H9 (cell line): ENCODE results near the gene DSC2. TPM values are rescaled to one million over a fixed set of nuclear protein-coding genes. Genes with fewer than 3 reads are reported as not detected.

Experiments used
- DNase-seq: peaks from one replicate; pipeline ENCODE4 v3.0.0-alpha.2; 2017
- H2AFZ ChIP-seq: one replicate; pipeline ENCODE4 v1.6.1; 2013; ENCODE audit warnings: mild to moderate bottlenecking, low read length, control low read depth, moderate library complexity
- H2AK5ac ChIP-seq: 2 replicates; pipeline ENCODE4 v1.6.1; 2013; ENCODE audit warnings: low read length, control low read depth, mixed read lengths; ENCODE audit not compliant: insufficient read length
- H2BK120ac ChIP-seq: one replicate; pipeline ENCODE4 v1.6.1; 2013; ENCODE audit warnings: low read depth, mild to moderate bottlenecking, low read length, control low read depth, inconsistent platforms; ENCODE audit not compliant: poor library complexity, severe bottlenecking
- H2BK12ac ChIP-seq: 2 replicates; pipeline ENCODE4 v1.6.1; 2013; ENCODE audit warnings: low read length, control low read depth, mixed read lengths, low read depth; ENCODE audit not compliant: insufficient read length
- H2BK15ac ChIP-seq: 2 replicates; pipeline ENCODE4 v1.6.1; 2013; ENCODE audit warnings: low read depth, low read length, control low read depth
- H2BK20ac ChIP-seq: one replicate; pipeline ENCODE4 v1.6.1; 2013; ENCODE audit warnings: low read depth, mild to moderate bottlenecking, low read length, control low read depth, inconsistent platforms; ENCODE audit not compliant: poor library complexity, severe bottlenecking
- H2BK5ac ChIP-seq: 2 replicates; pipeline ENCODE4 v1.6.1; 2013; ENCODE audit warnings: low read length, control low read depth, mixed read lengths; ENCODE audit not compliant: insufficient read length
- H3K14ac ChIP-seq: 2 replicates; pipeline ENCODE4 v1.6.1; 2013; ENCODE audit warnings: low read length, control low read depth; ENCODE audit not compliant: insufficient read depth
- H3K18ac ChIP-seq: 2 replicates; pipeline ENCODE4 v1.6.1; 2013; ENCODE audit warnings: low read depth, mild to moderate bottlenecking, mixed read lengths, low read length, control low read depth; ENCODE audit not compliant: insufficient read length
- H3K23ac ChIP-seq: 2 replicates; pipeline ENCODE4 v1.6.1; 2013; ENCODE audit warnings: low read length, control low read depth, mixed read lengths, low read depth; ENCODE audit not compliant: insufficient read length
- H3K23me2 ChIP-seq: 2 replicates; pipeline ENCODE4 v1.6.1; 2013; ENCODE audit warnings: low read depth, mild to moderate bottlenecking, mixed read lengths, low read length, control low read depth; ENCODE audit not compliant: insufficient read length, poor library complexity, severe bottlenecking
- H3K27ac ChIP-seq: 2 replicates; pipeline ENCODE4 v1.5.1; 2013; ENCODE audit warnings: low read length, control low read depth, mixed read lengths, low read depth; ENCODE audit not compliant: insufficient read length
- H3K27me3 ChIP-seq: 2 replicates; pipeline ENCODE4 v1.6.1; 2013; ENCODE audit warnings: low read length, control low read depth, inconsistent platforms; ENCODE audit not compliant: insufficient read depth
- H3K4ac ChIP-seq: 2 replicates; pipeline ENCODE4 v1.6.1; 2013; ENCODE audit warnings: low read depth, mild to moderate bottlenecking, control low read depth, inconsistent platforms, low read length, moderate library complexity
- H3K4me1 ChIP-seq: 2 replicates; pipeline ENCODE4 v1.6.1; 2013; ENCODE audit warnings: low read length, control low read depth, inconsistent platforms; ENCODE audit not compliant: insufficient read depth
- H3K4me2 ChIP-seq: 2 replicates; pipeline ENCODE4 v1.6.1; 2013; ENCODE audit warnings: low read length, control low read depth, mixed read lengths; ENCODE audit not compliant: insufficient read length, insufficient read depth
- H3K56ac ChIP-seq: 2 replicates; pipeline ENCODE4 v1.6.1; 2013; ENCODE audit warnings: low read depth, mild to moderate bottlenecking, mixed read lengths, low read length, control low read depth; ENCODE audit not compliant: insufficient read length
- H3K79me1 ChIP-seq: 2 replicates; pipeline ENCODE4 v1.6.1; 2013; ENCODE audit warnings: low read depth, mild to moderate bottlenecking, moderate library complexity, low read length, control low read depth, inconsistent platforms; ENCODE audit not compliant: insufficient read depth, poor library complexity, severe bottlenecking
- H3K79me2 ChIP-seq: 2 replicates; pipeline ENCODE4 v1.6.1; 2013; ENCODE audit warnings: low read length, control low read depth, inconsistent platforms; ENCODE audit not compliant: insufficient read depth
- H3K9ac ChIP-seq: 2 replicates; pipeline ENCODE4 v1.6.1; 2013; ENCODE audit warnings: low read length, control low read depth, mixed read lengths; ENCODE audit not compliant: insufficient read length; ENCODE audit errors: extremely low read depth
- H3K9me3 ChIP-seq: one replicate; pipeline ENCODE4 v1.6.1; 2013; ENCODE audit warnings: low read depth, low read length, inconsistent platforms; ENCODE audit not compliant: control insufficient read depth
- H3T11ph ChIP-seq: one replicate; pipeline ENCODE4 v1.6.1; 2013; ENCODE audit warnings: mild to moderate bottlenecking, low read length, control low read depth, inconsistent platforms
- H4K20me1 ChIP-seq: one replicate; pipeline ENCODE4 v1.6.1; 2013; ENCODE audit not compliant: control insufficient read depth, insufficient read length, insufficient read depth
- H4K5ac ChIP-seq: 2 replicates; pipeline ENCODE4 v1.6.1; 2013; ENCODE audit warnings: low read depth, mild to moderate bottlenecking, mixed read lengths, low read length, control low read depth; ENCODE audit not compliant: insufficient read length
- H4K8ac ChIP-seq: replicated peaks from 2 replicates; pipeline ENCODE4 v1.6.1; 2013; ENCODE audit warnings: low read length, control low read depth, mixed read lengths, low read depth; ENCODE audit not compliant: insufficient read length
- H4K91ac ChIP-seq: 2 replicates; pipeline ENCODE4 v1.6.1; 2013; ENCODE audit warnings: low read depth, mild to moderate bottlenecking, moderate library complexity, mixed read lengths, low read length, control low read depth; ENCODE audit not compliant: insufficient read length
- H3K27ac Mint-ChIP-seq, 3 experiments: 2 replicates in 2 of 3; 3 replicates in 1 of 3; pipeline ENCODE4 v1.8.0; 2020 to 2021; ENCODE audit warnings: mixed read lengths in 3 of 3, mild to moderate bottlenecking in 1 of 3, moderate library complexity in 1 of 3
- H3K27me3 Mint-ChIP-seq: 2 replicates; pipeline ENCODE4 v1.8.0; 2021; ENCODE audit warnings: low read depth, mild to moderate bottlenecking, moderate library complexity, mixed read lengths
- H3K36me3 Mint-ChIP-seq, 3 experiments: 2 replicates in 2 of 3; 3 replicates in 1 of 3; pipeline ENCODE4 v1.8.0; 2020 to 2021; ENCODE audit warnings: low read depth in 3 of 3, mixed read lengths in 3 of 3; ENCODE audit not compliant: insufficient read depth in 1 of 3
- H3K4me1 Mint-ChIP-seq, 2 experiments: 2 replicates each; pipeline ENCODE4 v1.8.0; 2020; ENCODE audit warnings: mixed read lengths in 2 of 2
- H3K4me3 Mint-ChIP-seq, 2 experiments: 2 replicates in 1 of 2; 3 replicates in 1 of 2; pipeline ENCODE4 v1.8.0; 2020 to 2021; ENCODE audit warnings: mild to moderate bottlenecking in 2 of 2, mixed read lengths in 2 of 2, moderate library complexity in 1 of 2
- H3K9me3 Mint-ChIP-seq, 2 experiments: 2 replicates in 1 of 2; 3 replicates in 1 of 2; pipeline ENCODE4 v1.8.0; 2020; ENCODE audit warnings: mild to moderate bottlenecking in 2 of 2, mixed read lengths in 2 of 2, moderate library complexity in 1 of 2
- CTCF ChIP-seq: fragments of 200-600 bp; sonication (generic); conservative IDR thresholded peaks from 3 replicates; pipeline ENCODE4 v1.8.0; 2021; ENCODE audit warnings: antibody characterized with exemption, mild to moderate bottlenecking
- WGBS: extraction: QIAGEN DNeasy Blood & Tissue Kit; methylation state at CpG from one replicate; pipeline ENCODE4 v1.1.7; 2013; ENCODE audit warnings: missing lambda C conversion rate, low lambda C conversion rate, mixed read lengths; ENCODE audit not compliant: insufficient read length; ENCODE audit errors: extremely low coverage; 5-methylcytosine and 5-hydroxymethylcytosine counted together
- total RNA-seq: library from RNA; stranded (reverse); gene quantifications from 2 replicates; pipeline ENCODE4 v1.2.1, GENCODE V29; 2021

The DSC2 gene
- total RNA-seq, 1 experiment from 2014 or later: 26.1 TPM

GRCh38 chr18:31056296-31056695 lies 45.9 kb downstream of the DSC2 start:
- DNase-seq: no peak
- Histone ChIP-seq H4K91ac (no peak overlapping the region), H2BK15ac (no peak overlapping the region), H3K79me2 (no peaks in the 10 kb centered on the region), H3K9me3 (no peaks in the 10 kb centered on the region), H3K27ac (no peak overlapping the region), H4K5ac (no peak overlapping the region), H2BK12ac (no peak overlapping the region), H3K9ac (no peak overlapping the region), H3K18ac (no peak overlapping the region), H4K8ac (no peak overlapping the region), H3K4me1 (no peaks in the 10 kb centered on the region), H2AFZ (no peak overlapping the region), H3K23me2 (no peaks in the 10 kb centered on the region), H2BK20ac (no peak overlapping the region), H3K23ac (no peak overlapping the region), H2BK120ac (no peak overlapping the region), H3K27me3 (no peaks in the 10 kb centered on the region), H3K4ac (no peak overlapping the region), H3K4me2 (no peak overlapping the region), H3T11ph (no peak overlapping the region), H3K79me1 (no peaks in the 10 kb centered on the region), H2BK5ac (no peak overlapping the region), H3K14ac (no peak overlapping the region), H2AK5ac (no peak overlapping the region), H4K20me1 (no peaks in the 10 kb centered on the region), H3K56ac (no peak overlapping the region)
- H3K4me3 Mint-ChIP-seq: no peak overlapping the region
- H3K9me3 Mint-ChIP-seq: peaks cover 2 to 3% of the 10 kb centered on the region in 2 experiments; a peak in 1 of 5 replicates
- H3K27me3 Mint-ChIP-seq: peaks cover 4% of the 10 kb centered on the region
- no peak overlapping the region for H3K27ac Mint-ChIP-seq
- no peak for TF ChIP-seq CTCF
- peaks cover 26 to 32% of the 10 kb centered on the region in 2 experiments for H3K4me1 Mint-ChIP-seq
- no CpG with 5 or more reads among the region's 2 CpGs for WGBS
- peaks cover 0 to 9% (median 0%) of the 10 kb centered on the region in 3 experiments; a peak in 3 of 7 replicates for H3K36me3 Mint-ChIP-seq
